CD14-positive monocyte (primary cell): ENCODE results near the gene TMEM198. TPM values are rescaled to one million over a fixed set of nuclear protein-coding genes. Genes with fewer than 3 reads are reported as not detected.

Experiments
- DNase-seq, 3 donors: peaks; one replicate each; pipeline ENCODE4 v3.0.0-alpha.2; 2011 to 2022
- H2AFZ ChIP-seq: 2 replicates; pipeline ENCODE4 v1.6.0; 2012; ENCODE audit warnings: mild to moderate bottlenecking, low read depth, low read length, inconsistent platforms; ENCODE audit not compliant: insufficient read depth, poor library complexity, severe bottlenecking
- H3K27ac ChIP-seq, 2 donors: 1 replicate in 1 of 2; 2 replicates in 1 of 2; pipeline ENCODE4 v1.5.1; 2012 to 2013; ENCODE audit warnings: low read length in 2 of 2, control low read depth in 1 of 2, inconsistent platforms in 1 of 2, low read depth in 1 of 2, mild to moderate bottlenecking in 1 of 2
- H3K27me3 ChIP-seq, 2 donors: one replicate each; pipeline versions ENCODE4 v1.6.0 to v1.6.1; 2011 to 2013; ENCODE audit warnings: low read length in 2 of 2; ENCODE audit not compliant: control insufficient read depth in 2 of 2, insufficient read depth in 2 of 2
- H3K36me3 ChIP-seq, 2 donors: replicated peaks in 1 of 2; 1 replicate in 1 of 2; 2 replicates in 1 of 2; pipeline versions ENCODE4 v1.5.1 to v1.6.1; 2012 to 2013; ENCODE audit warnings: low read length in 2 of 2, control low read depth in 1 of 2, inconsistent platforms in 1 of 2, mild to moderate bottlenecking in 1 of 2; ENCODE audit not compliant: insufficient read depth in 2 of 2, control insufficient read depth in 1 of 2
- H3K4me1 ChIP-seq, 2 donors: 1 replicate in 1 of 2; 2 replicates in 1 of 2; pipeline versions ENCODE4 v1.5.1 to v1.6.1; 2012 to 2013; ENCODE audit warnings: low read length in 2 of 2, control low read depth in 1 of 2, inconsistent platforms in 1 of 2, mild to moderate bottlenecking in 1 of 2, moderate library complexity in 1 of 2; ENCODE audit not compliant: insufficient read depth in 2 of 2, control insufficient read depth in 1 of 2
- H3K4me2 ChIP-seq: replicated peaks from 2 replicates; pipeline ENCODE3; 2012; ENCODE audit warnings: low read length, moderate library complexity, mild to moderate bottlenecking; ENCODE audit not compliant: poor library complexity, severe bottlenecking; ENCODE audit errors: extremely low read depth
- H3K4me3 ChIP-seq, 3 experiments: fragments of 200-600 bp in 1 of 3; sonication (generic) in 1 of 3; replicated peaks in 1 of 3; 1 replicate in 2 of 3; 2 replicates in 1 of 3; pipeline ENCODE4 v1.5.1; 2011 to 2013; ENCODE audit warnings: low read length in 3 of 3, mild to moderate bottlenecking in 3 of 3, control low read depth in 2 of 3, low read depth in 2 of 3, inconsistent platforms in 1 of 3, moderate library complexity in 1 of 3
- H3K79me2 ChIP-seq: 2 replicates; pipeline ENCODE4 v1.6.0; 2012; ENCODE audit warnings: mild to moderate bottlenecking, control low read depth, inconsistent platforms, low read length, moderate library complexity; ENCODE audit not compliant: insufficient read depth
- H3K9ac ChIP-seq: 2 replicates; pipeline ENCODE4 v1.6.0; 2017; ENCODE audit warnings: low read length, mild to moderate bottlenecking; ENCODE audit not compliant: insufficient read depth, poor library complexity, severe bottlenecking
- H3K9me3 ChIP-seq, 2 donors: replicated peaks in 1 of 2; 1 replicate in 1 of 2; 2 replicates in 1 of 2; pipeline versions ENCODE4 v1.5.1 to v1.6.1; 2012 to 2013; ENCODE audit warnings: low read length in 2 of 2, control low read depth in 1 of 2; ENCODE audit not compliant: control insufficient read depth in 1 of 2, insufficient read depth in 1 of 2
- H4K20me1 ChIP-seq: 2 replicates; pipeline ENCODE4 v1.6.0; 2012; ENCODE audit warnings: mild to moderate bottlenecking, low read length, control low read depth, moderate library complexity; ENCODE audit not compliant: insufficient read depth
- H3K27ac Mint-ChIP-seq, 7 donors: one replicate each; pipeline ENCODE4 v1.8.0; 2020; ENCODE audit warnings: mild to moderate bottlenecking in 7 of 7, mixed read lengths in 7 of 7, moderate library complexity in 6 of 7, inconsistent platforms in 2 of 7
- H3K27me3 Mint-ChIP-seq, 3 donors: one replicate each; pipeline ENCODE4 v1.8.0; 2021 to 2022; ENCODE audit warnings: low read depth in 3 of 3, mild to moderate bottlenecking in 3 of 3, mixed read lengths in 3 of 3, moderate library complexity in 3 of 3, inconsistent platforms in 1 of 3
- H3K36me3 Mint-ChIP-seq, 2 donors: one replicate each; pipeline ENCODE4 v1.8.0; 2020; ENCODE audit warnings: mixed read lengths in 2 of 2, inconsistent platforms in 1 of 2, mild to moderate bottlenecking in 1 of 2
- H3K4me1 Mint-ChIP-seq: one replicate; pipeline ENCODE4 v1.8.0; 2020; ENCODE audit warnings: mild to moderate bottlenecking, mixed read lengths
- H3K4me3 Mint-ChIP-seq, 2 donors: one replicate each; pipeline ENCODE4 v1.8.0; 2020; ENCODE audit warnings: mild to moderate bottlenecking in 2 of 2, mixed read lengths in 2 of 2, moderate library complexity in 1 of 2
- H3K9me3 Mint-ChIP-seq, 7 donors: one replicate each; pipeline ENCODE4 v1.8.0; 2020 to 2022; ENCODE audit warnings: mixed read lengths in 7 of 7, mild to moderate bottlenecking in 6 of 7, moderate library complexity in 6 of 7, inconsistent platforms in 2 of 7
- CTCF ChIP-seq: fragments of 200-600 bp; IDR thresholded peaks from one replicate; pipeline ENCODE4 v1.8.0; 2022; ENCODE audit warnings: antibody characterized with exemption, mild to moderate bottlenecking
- WGBS: methylation state at CpG from one replicate; pipeline ENCODE4 v1.1.5; 2013; ENCODE audit warnings: missing lambda C conversion rate; ENCODE audit not compliant: insufficient coverage; 5-methylcytosine and 5-hydroxymethylcytosine counted together
- intact Hi-C, 2 donors: fragments of 100-400 bp; cut with micrococcal nuclease; formaldehyde crosslinking; loops; one replicate each; pipeline versions ENCODE4 v1.15.0 to v1.15.1; 2023
- polyA plus RNA-seq, 3 donors: library from polyadenylated mRNA; depleted of rRNA in 1 of 3; unstranded in 2 of 3; stranded (reverse) in 1 of 3; fragments of 300-500 nt in 2 of 3; fragments of >200 nt in 1 of 3; fragmentation: Illumina TruSeq in 2 of 3; gene quantifications; 1 replicate in 2 of 3; 2 replicates in 1 of 3; pipeline ENCODE4 v1.2.3, GENCODE V29; 2012 to 2021

Gene TMEM198
- polyA plus RNA-seq, 3 donors, result not detected

GRCh38 chr2:219576505-219577388, 32.9 kb downstream of the TMEM198 start:
- H3K79me2 ChIP-seq, result no peaks in the 10 kb centered on the region
- no peak overlapping the region for H3K27ac ChIP-seq
- no peak overlapping the region for H3K4me3 Mint-ChIP-seq
- peaks cover 0 to 5% (median 0%) of the 10 kb centered on the region in 7 donors for H3K9me3 Mint-ChIP-seq
- H4K20me1 ChIP-seq, result no peaks in the 10 kb centered on the region
- H3K36me3 Mint-ChIP-seq, result peaks cover 0 to 3% of the 10 kb centered on the region in 2 donors
- 73% methylated on average over 8 of the region's 15 CpGs for whole genome bisulfite sequencing
- no peaks in the 10 kb centered on the region for H3K9me3 ChIP-seq
- H3K4me3 ChIP-seq, result no peak overlapping the region
- H3K36me3 ChIP-seq, result no peaks in the 10 kb centered on the region
- H3K27ac Mint-ChIP-seq, result no peak overlapping the region
- H2AFZ ChIP-seq, result no peak overlapping the region
- H3K27me3 Mint-ChIP-seq, result peaks cover 20 to 27% (median 25%) of the 10 kb centered on the region in 3 donors
- H3K4me1 ChIP-seq, result peaks cover 8 to 11% of the 10 kb centered on the region in 2 donors
- TF ChIP-seq CTCF, result no peak
- no peak overlapping the region for H3K9ac ChIP-seq
- H3K4me2 ChIP-seq, result no peak overlapping the region
- no peak for DNase-seq
- H3K4me1 Mint-ChIP-seq, result peaks cover 16% of the 10 kb centered on the region
- intact Hi-C loops, result no loop called here
- peaks cover 7 to 20% of the 10 kb centered on the region in 2 donors for H3K27me3 ChIP-seq

GRCh38 chr2:219578811-219579613, 35.2 kb downstream of the TMEM198 start:
- peaks cover 0 to 5% (median 0%) of the 10 kb centered on the region in 7 donors for H3K9me3 Mint-ChIP-seq
- peak overlapping the region; percentile 56 for H2AFZ ChIP-seq
- H3K4me3 ChIP-seq, result no peak overlapping the region
- H3K9ac ChIP-seq, result no peak overlapping the region
- DNase-seq, result peak; percentile 64 to 79 (median 76)
- peaks cover 16% of the 10 kb centered on the region for H3K4me1 Mint-ChIP-seq
- H3K27ac Mint-ChIP-seq, result peak overlapping the region in 6 of 7 donors; percentile 16 to 63 (median 28)
- peaks cover 8 to 11% of the 10 kb centered on the region in 2 donors for H3K4me1 ChIP-seq
- no peak overlapping the region for H3K27ac ChIP-seq
- H3K27me3 Mint-ChIP-seq, result peaks cover 6 to 8% (median 7%) of the 10 kb centered on the region in 3 donors
- TF ChIP-seq CTCF, result no peak
- peaks cover 0 to 3% of the 10 kb centered on the region in 2 donors for H3K27me3 ChIP-seq
- WGBS, result 96% methylated on average over 3 of the region's 8 CpGs
- H3K4me3 Mint-ChIP-seq, result no peak overlapping the region
- intact Hi-C loops, result no loop called here
- no peaks in the 10 kb centered on the region for H3K36me3 ChIP-seq
- H3K36me3 Mint-ChIP-seq, result no peaks in the 10 kb centered on the region
- H3K9me3 ChIP-seq, result no peaks in the 10 kb centered on the region
- no peak overlapping the region for H3K4me2 ChIP-seq
- H3K79me2 ChIP-seq, result no peaks in the 10 kb centered on the region
- H4K20me1 ChIP-seq, result no peaks in the 10 kb centered on the region
